Subcutaneous abdominal adipose tissue (tissue), 5 donors: ENCODE data around the gene TRIM5.

ENCODE experiments used
- H3K27ac ChIP-seq: one replicate; pipeline ENCODE4 v1.7.0; 2013; ENCODE audit warnings: low read depth, mild to moderate bottlenecking, inconsistent platforms, low read length, moderate library complexity
- H3K27me3 ChIP-seq, 5 donors: one replicate each; pipeline ENCODE4 v1.7.0; 2013; ENCODE audit warnings: low read length in 5 of 5, inconsistent platforms in 1 of 5; ENCODE audit not compliant: control insufficient read depth in 5 of 5, insufficient read depth in 4 of 5
- H3K36me3 ChIP-seq, 5 donors: one replicate each; pipeline ENCODE4 v1.7.0; 2013; ENCODE audit warnings: low read length in 5 of 5; ENCODE audit not compliant: control insufficient read depth in 5 of 5, insufficient read depth in 5 of 5
- H3K4me1 ChIP-seq, 5 donors: one replicate each; pipeline ENCODE4 v1.7.0; 2013; ENCODE audit warnings: low read length in 5 of 5, mild to moderate bottlenecking in 3 of 5, moderate library complexity in 1 of 5; ENCODE audit not compliant: control insufficient read depth in 5 of 5, insufficient read depth in 5 of 5
- H3K4me3 ChIP-seq, 5 donors: one replicate each; pipeline ENCODE4 v1.7.0; 2013; ENCODE audit warnings: low read length in 5 of 5, low read depth in 1 of 5
- H3K9ac ChIP-seq, 5 donors: one replicate each; pipeline ENCODE4 v1.7.0; 2013; ENCODE audit warnings: low read length in 5 of 5, mild to moderate bottlenecking in 4 of 5, moderate library complexity in 3 of 5
- H3K9me3 ChIP-seq, 5 donors: one replicate each; pipeline ENCODE4 v1.7.0; 2013; ENCODE audit warnings: low read length in 5 of 5; ENCODE audit not compliant: control insufficient read depth in 5 of 5
- donor health status: healthy.
- donor health status: healthy.
- donor health status: healthy.
- donor health status: healthy.
- donor health status: healthy.

The TRIM5 gene

GRCh38 chr11:5618807-5619206 is 66.1 kb downstream of the TRIM5 start:
- no peak overlapping the region for H3K9ac ChIP-seq
- H3K9me3 ChIP-seq: no peaks in the 10 kb centered on the region
- H3K4me3 ChIP-seq: no peak overlapping the region
- H3K4me1 ChIP-seq: peaks cover 0 to 8% (median 7%) of the 10 kb centered on the region in 5 donors
- H3K27ac ChIP-seq: no peak overlapping the region
- H3K27me3 ChIP-seq: no peaks in the 10 kb centered on the region
- no peaks in the 10 kb centered on the region for H3K36me3 ChIP-seq
